HG02973 (cell line): ENCODE data around the gene UBR1.
"Not testable (repeated sequence)": the region's sequence is repeated elsewhere in the genome, so short reads cannot be mapped to it uniquely, and the experiment has no call there.

Experiments used
- ATAC-seq: cut with Tn5 transposase; IDR thresholded peaks from one replicate; pipeline ENCODE4 v1.9.1; 2021; ENCODE audit warnings: moderate library complexity; ENCODE audit not compliant: unreplicated experiment

The UBR1 gene

GRCh38 chr15:42919308-42919707 is 186.5 kb downstream of the UBR1 start:
- ATAC-seq, result no peak

GRCh38 chr15:42918047-42918446 is 187.8 kb downstream of the UBR1 start:
- no peak for ATAC-seq

- ATAC-seq, result no peak
Observed at GRCh38 chr15:42915654-42916315, 190.1 kb downstream of the UBR1 start.

- ATAC-seq, result no peak
Observed at GRCh38 chr15:42914728-42915497, 190.9 kb downstream of the UBR1 start.

- ATAC-seq, result no peak
Observed at GRCh38 chr15:42911058-42911592, 194.7 kb downstream of the UBR1 start.

- no peak for ATAC-seq
Observed at GRCh38 chr15:42908538-42908937, 197.3 kb downstream of the UBR1 start.

- ATAC-seq, result no peak
Observed at GRCh38 chr15:42903388-42904324, 202.2 kb downstream of the UBR1 start.

GRCh38 chr15:42893911-42894310 is 211.9 kb downstream of the UBR1 start:
- ATAC-seq, result not testable (repeated sequence)
